Transverse colon (tissue), 4 donors: ENCODE data around the gene C6.

Experiments
- POLR2A ChIP-seq: fragments of 450-650 bp; IDR thresholded peaks from one replicate; pipeline ENCODE4 v1.6.1; 2016; ENCODE audit warnings: antibody characterized with exemption, mild to moderate bottlenecking, moderate library complexity
- POLR2AphosphoS5 ChIP-seq, 3 donors: sonication (generic); formaldehyde crosslinking; IDR thresholded peaks; one replicate each; pipeline ENCODE4 v1.6.1; 2016; ENCODE audit warnings: antibody characterized with exemption in 3 of 3
- TF ChIP-seq, protein P1 (sequence below), 5 experiments: fragments of 200-600 bp in 3 of 5; fragments of 450-650 bp in 2 of 5; sonication (generic) in 3 of 5; IDR thresholded peaks; 1 replicate in 2 of 5; 2 replicates in 3 of 5; pipeline ENCODE4 v1.5.1; 2016 to 2017; ENCODE audit warnings: antibody characterized with exemption in 5 of 5, inconsistent platforms in 3 of 5, mild to moderate bottlenecking in 2 of 5, moderate library complexity in 1 of 5

DNA sequence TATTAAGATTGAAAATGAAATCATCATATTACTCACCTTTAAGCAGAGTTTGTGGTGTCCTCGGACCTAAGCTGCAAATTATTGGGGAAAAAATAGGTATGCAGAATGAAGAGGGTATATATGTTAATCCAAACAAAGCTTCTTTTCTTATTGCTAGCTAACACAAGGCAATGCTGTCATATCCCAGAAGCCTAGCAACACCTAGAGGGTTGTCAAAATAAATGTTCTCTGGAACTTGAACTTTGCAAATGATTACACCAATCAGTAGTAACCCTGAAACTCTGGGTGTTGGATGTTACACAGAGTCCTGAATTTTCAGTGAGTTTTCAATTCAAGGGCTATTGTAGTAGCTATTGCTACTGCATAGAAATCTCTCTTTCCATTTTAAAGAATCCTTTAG, at the start of gene C6:
- TF ChIP-seq, protein P1, sequence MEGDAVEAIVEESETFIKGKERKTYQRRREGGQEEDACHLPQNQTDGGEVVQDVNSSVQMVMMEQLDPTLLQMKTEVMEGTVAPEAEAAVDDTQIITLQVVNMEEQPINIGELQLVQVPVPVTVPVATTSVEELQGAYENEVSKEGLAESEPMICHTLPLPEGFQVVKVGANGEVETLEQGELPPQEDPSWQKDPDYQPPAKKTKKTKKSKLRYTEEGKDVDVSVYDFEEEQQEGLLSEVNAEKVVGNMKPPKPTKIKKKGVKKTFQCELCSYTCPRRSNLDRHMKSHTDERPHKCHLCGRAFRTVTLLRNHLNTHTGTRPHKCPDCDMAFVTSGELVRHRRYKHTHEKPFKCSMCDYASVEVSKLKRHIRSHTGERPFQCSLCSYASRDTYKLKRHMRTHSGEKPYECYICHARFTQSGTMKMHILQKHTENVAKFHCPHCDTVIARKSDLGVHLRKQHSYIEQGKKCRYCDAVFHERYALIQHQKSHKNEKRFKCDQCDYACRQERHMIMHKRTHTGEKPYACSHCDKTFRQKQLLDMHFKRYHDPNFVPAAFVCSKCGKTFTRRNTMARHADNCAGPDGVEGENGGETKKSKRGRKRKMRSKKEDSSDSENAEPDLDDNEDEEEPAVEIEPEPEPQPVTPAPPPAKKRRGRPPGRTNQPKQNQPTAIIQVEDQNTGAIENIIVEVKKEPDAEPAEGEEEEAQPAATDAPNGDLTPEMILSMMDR (IDR thresholded peaks at IDR 0.05) = no peak
- TF ChIP-seq POLR2AphosphoS5 (IDR thresholded peaks at IDR 0.05) (no peak), POLR2A (no peak)
